HepG2 (cell line): ENCODE data around the gene SPACA4. TPM values are rescaled to one million over a fixed set of nuclear protein-coding genes. Genes with fewer than 3 reads are reported as not detected.

ENCODE experiments used
- AFF4 ChIP-seq: sonication (generic); formaldehyde crosslinking; IDR thresholded peaks from 2 replicates; pipeline ENCODE4 v1.4.0; 2020; ENCODE audit warnings: missing genetic modification reagents
- E2F2 ChIP-seq: sonication (generic); formaldehyde crosslinking; IDR thresholded peaks from 2 replicates; pipeline ENCODE4 v1.4.0; 2020; ENCODE audit warnings: missing genetic modification reagents, borderline replicate concordance
- GATAD1 ChIP-seq: IDR thresholded peaks from 2 replicates; pipeline ENCODE4 v1.6.1; 2016; ENCODE audit warnings: missing genetic modification reagents, missing compliant biosample characterization
- HNF4G ChIP-seq, 2 experiments: sonication (generic) in 1 of 2; formaldehyde crosslinking in 1 of 2; IDR thresholded peaks; 2 replicates each; pipeline versions ENCODE4 v1.4.0 to v1.6.1; 2011 to 2020; ENCODE audit warnings: borderline replicate concordance in 2 of 2, low read depth in 2 of 2, mild to moderate bottlenecking in 2 of 2, low read length in 1 of 2, missing genetic modification reagents in 1 of 2, moderate library complexity in 1 of 2
- IKZF5 ChIP-seq: IDR thresholded peaks from 2 replicates; pipeline ENCODE4 v1.6.1; 2018; ENCODE audit warnings: missing genetic modification reagents, mild to moderate bottlenecking, missing compliant biosample characterization
- ISL2 ChIP-seq: sonication (generic); formaldehyde crosslinking; IDR thresholded peaks from 2 replicates; pipeline ENCODE4 v1.5.0; 2020; ENCODE audit warnings: missing genetic modification reagents
- PHF5A ChIP-seq: IDR thresholded peaks from one replicate; pipeline ENCODE4 v1.6.1; 2018; ENCODE audit warnings: low read depth, missing genetic modification reagents; ENCODE audit not compliant: unreplicated experiment
- SSRP1 ChIP-seq: IDR thresholded peaks from 2 replicates; pipeline ENCODE4 v1.6.1; 2016; ENCODE audit warnings: control low read depth
- ZKSCAN1 ChIP-seq: fragments of 150-350 bp; IDR thresholded peaks from 2 replicates; pipeline ENCODE4 v1.6.1; 2014; ENCODE audit warnings: low read length
- ZNF10 ChIP-seq: sonication (generic); formaldehyde crosslinking; IDR thresholded peaks from 2 replicates; pipeline ENCODE4 v1.4.0; 2020; ENCODE audit warnings: mild to moderate bottlenecking, low read depth, missing genetic modification reagents, borderline replicate concordance
- ZNF225 ChIP-seq: sonication (generic); formaldehyde crosslinking; IDR thresholded peaks from 2 replicates; pipeline ENCODE4 v1.4.0; 2020; ENCODE audit warnings: mild to moderate bottlenecking, missing genetic modification reagents
- ZNF335 ChIP-seq: sonication (generic); formaldehyde crosslinking; IDR thresholded peaks from 2 replicates; pipeline ENCODE4 v1.4.0; 2020; ENCODE audit warnings: missing genetic modification reagents
- ZNF513 ChIP-seq: sonication (generic); formaldehyde crosslinking; conservative IDR thresholded peaks from 2 replicates; pipeline ENCODE4 v1.5.0; 2020; ENCODE audit warnings: missing genetic modification reagents
- ZNF598 ChIP-seq: sonication (generic); formaldehyde crosslinking; IDR thresholded peaks from 2 replicates; pipeline ENCODE4 v1.5.1; 2020; ENCODE audit warnings: mild to moderate bottlenecking, missing genetic modification reagents, borderline replicate concordance
- ZNF747 ChIP-seq: sonication (generic); formaldehyde crosslinking; IDR thresholded peaks from 2 replicates; pipeline ENCODE4 v1.8.1; 2023; ENCODE audit warnings: missing genetic modification reagents, mild to moderate bottlenecking, borderline replicate concordance
- ZNF772 ChIP-seq: sonication (generic); formaldehyde crosslinking; IDR thresholded peaks from 2 replicates; pipeline ENCODE4 v1.5.0; 2020; ENCODE audit warnings: mild to moderate bottlenecking, missing genetic modification reagents
- polyA plus RNA-seq, 8 experiments: library from polyadenylated mRNA; depleted of rRNA in 3 of 8; stranded (reverse) in 7 of 8; unstranded in 1 of 8; fragments of >200 nt; fragmentation: Illumina TruSeq in 4 of 8; extraction: Trizol in 4 of 8; gene quantifications; 2 replicates each; pipeline versions ENCODE4 v1.2.1 to v1.2.3, GENCODE V29; 2011 to 2016; ENCODE audit warnings: low read depth in 4 of 8, missing spikeins in 1 of 8, mixed read lengths in 1 of 8; ENCODE audit not compliant: insufficient read depth in 1 of 8
- total RNA-seq, 5 experiments: library from RNA; depleted of rRNA; stranded (reverse); fragments of >200 nt; fragmentation: Illumina TruSeq; extraction: Trizol; gene quantifications; 2 replicates each; pipeline ENCODE4 v1.2.3, GENCODE V29; 2016; ENCODE audit warnings: low read depth in 1 of 5
- TF ChIP-seq, protein P1 (sequence below): IDR thresholded peaks from 2 replicates; pipeline ENCODE4 v1.6.1; 2012; ENCODE audit warnings: low read length, improper control_type of control experiment

The SPACA4 gene
- total and polyA plus RNA-seq, 2 of the 13 experiments (the other 11 are each of a cell fraction or from before 2014, with no cell fraction given), result not detected

GRCh38 chr19:48637948-48638830, 31.6 kb downstream of the SPACA4 start (continued):
- TF ChIP-seq, protein P1, sequence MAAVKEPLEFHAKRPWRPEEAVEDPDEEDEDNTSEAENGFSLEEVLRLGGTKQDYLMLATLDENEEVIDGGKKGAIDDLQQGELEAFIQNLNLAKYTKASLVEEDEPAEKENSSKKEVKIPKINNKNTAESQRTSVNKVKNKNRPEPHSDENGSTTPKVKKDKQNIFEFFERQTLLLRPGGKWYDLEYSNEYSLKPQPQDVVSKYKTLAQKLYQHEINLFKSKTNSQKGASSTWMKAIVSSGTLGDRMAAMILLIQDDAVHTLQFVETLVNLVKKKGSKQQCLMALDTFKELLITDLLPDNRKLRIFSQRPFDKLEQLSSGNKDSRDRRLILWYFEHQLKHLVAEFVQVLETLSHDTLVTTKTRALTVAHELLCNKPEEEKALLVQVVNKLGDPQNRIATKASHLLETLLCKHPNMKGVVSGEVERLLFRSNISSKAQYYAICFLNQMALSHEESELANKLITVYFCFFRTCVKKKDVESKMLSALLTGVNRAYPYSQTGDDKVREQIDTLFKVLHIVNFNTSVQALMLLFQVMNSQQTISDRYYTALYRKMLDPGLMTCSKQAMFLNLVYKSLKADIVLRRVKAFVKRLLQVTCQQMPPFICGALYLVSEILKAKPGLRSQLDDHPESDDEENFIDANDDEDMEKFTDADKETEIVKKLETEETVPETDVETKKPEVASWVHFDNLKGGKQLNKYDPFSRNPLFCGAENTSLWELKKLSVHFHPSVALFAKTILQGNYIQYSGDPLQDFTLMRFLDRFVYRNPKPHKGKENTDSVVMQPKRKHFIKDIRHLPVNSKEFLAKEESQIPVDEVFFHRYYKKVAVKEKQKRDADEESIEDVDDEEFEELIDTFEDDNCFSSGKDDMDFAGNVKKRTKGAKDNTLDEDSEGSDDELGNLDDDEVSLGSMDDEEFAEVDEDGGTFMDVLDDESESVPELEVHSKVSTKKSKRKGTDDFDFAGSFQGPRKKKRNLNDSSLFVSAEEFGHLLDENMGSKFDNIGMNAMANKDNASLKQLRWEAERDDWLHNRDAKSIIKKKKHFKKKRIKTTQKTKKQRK, result no peak
- TF ChIP-seq ZNF10 (CRISPR knock-in tag), result no peak
- no peak for TF ChIP-seq ISL2 (CRISPR knock-in tag)
- no peak for TF ChIP-seq SSRP1 (CRISPR knock-in tag)
- TF ChIP-seq E2F2 (CRISPR knock-in tag), result peak; percentile 45; the same call in 1 of the 2 replicates
- TF ChIP-seq ZKSCAN1, result no peak
- TF ChIP-seq ZNF598 (CRISPR knock-in tag), result no peak
- no peak for TF ChIP-seq GATAD1 (CRISPR knock-in tag)
- no peak for TF ChIP-seq AFF4 (CRISPR knock-in tag)
- TF ChIP-seq ZNF335 (CRISPR knock-in tag), result 0 out of 2 replicates have a peak, but pooled peaks have one; percentile 10
- TF ChIP-seq ZNF513, result no peak
- no peak for TF ChIP-seq HNF4G (IDR thresholded peaks at IDR 0.05; ENCODE audit: borderline replicate concordance, low read depth, low read length)
- TF ChIP-seq HNF4G (CRISPR knock-in tag; IDR thresholded peaks at IDR 0.05; ENCODE audit: borderline replicate concordance, low read depth), result no peak
- no peak for TF ChIP-seq ZNF225 (CRISPR knock-in tag)
- TF ChIP-seq ZNF772 (CRISPR knock-in tag), result no peak
- no peak for TF ChIP-seq ZNF747 (CRISPR knock-in tag)
- TF ChIP-seq IKZF5 (CRISPR knock-in tag), result no peak
- no peak for TF ChIP-seq PHF5A (CRISPR knock-in tag)
